MV-4-11 (cell line): ENCODE data around the gene OTUD6A.

Source experiments
- DNase-seq: peaks from one replicate; lab custom pipeline; 2025; lab: John Stamatoyannopoulos, UW

OTUD6A gene

GRCh38 chrX:70062076-70062475 is at the start of gene OTUD6A:
TSS of gene OTUD6A (plus strand) at chrX:70062457. CDS start at chrX:70062525, 68 bp downstream.
- no peak for DNase-seq

- DNase-seq, result no peak
Measured at GRCh38 chrX:70012756-70013155, 49.5 kb upstream of the OTUD6A start.

- no peak for DNase-seq
Measured at GRCh38 chrX:70013466-70014381, 48.5 kb upstream of the OTUD6A start.

- DNase-seq, result no peak
Measured at GRCh38 chrX:70016513-70016912, 45.7 kb upstream of the OTUD6A start.

- DNase-seq, result no peak
Measured at GRCh38 chrX:70022616-70023015, 39.6 kb upstream of the OTUD6A start.

- DNase-seq, result no peak
Measured at GRCh38 chrX:70025464-70025863, 36.8 kb upstream of the OTUD6A start.

GRCh38 chrX:70026112-70026850 is 36.0 kb upstream of the OTUD6A start:
- no peak for DNase-seq

- DNase-seq, result no peak
Measured at GRCh38 chrX:70026851-70027200, 35.4 kb upstream of the OTUD6A start.

- DNase-seq, result no peak
Measured at GRCh38 chrX:70029863-70030262, 32.4 kb upstream of the OTUD6A start.

GRCh38 chrX:70030301-70030767 is 31.9 kb upstream of the OTUD6A start:
- peak; percentile 41 for DNase-seq

GRCh38 chrX:70032792-70033191 is 29.5 kb upstream of the OTUD6A start:
- DNase-seq, result no peak

GRCh38 chrX:70033348-70034051 is 28.8 kb upstream of the OTUD6A start:
- peak; percentile 19 for DNase-seq

- DNase-seq, result no peak
Measured at GRCh38 chrX:70034646-70035045, 27.6 kb upstream of the OTUD6A start.

GRCh38 chrX:70038515-70038914 is 23.7 kb upstream of the OTUD6A start:
- DNase-seq, result no peak

- DNase-seq, result no peak
Measured at GRCh38 chrX:70038951-70039350, 23.3 kb upstream of the OTUD6A start.

GRCh38 chrX:70039758-70040157 is 22.5 kb upstream of the OTUD6A start:
- no peak for DNase-seq

GRCh38 chrX:70041993-70042392 is 20.3 kb upstream of the OTUD6A start:
- no peak for DNase-seq

GRCh38 chrX:70042399-70043371 is 19.6 kb upstream of the OTUD6A start:
- no peak for DNase-seq

GRCh38 chrX:70043685-70044084 is 18.6 kb upstream of the OTUD6A start:
- no peak for DNase-seq

GRCh38 chrX:70044541-70045245 is 17.6 kb upstream of the OTUD6A start:
- DNase-seq, result no peak

GRCh38 chrX:70046978-70047377 is 15.3 kb upstream of the OTUD6A start:
- DNase-seq, result no peak
